Heart left ventricle (tissue), 13 donors: Measurements from ENCODE around the gene ZDHHC20.

ENCODE experiments used
- POLR2A ChIP-seq, 2 donors: fragments of 450-650 bp; IDR thresholded peaks; one replicate each; pipeline ENCODE4 v1.6.1; 2017; ENCODE audit warnings: antibody characterized with exemption in 2 of 2, mild to moderate bottlenecking in 2 of 2, moderate library complexity in 2 of 2
- TF ChIP-seq, protein P1 (sequence below), 12 donors: fragments of 200-600 bp; sonication (generic) in 4 of 12; IDR thresholded peaks; one replicate each; pipeline versions ENCODE4 v1.5.0 to v1.8.0; 2018 to 2022; ENCODE audit warnings: antibody characterized with exemption in 12 of 12, mild to moderate bottlenecking in 5 of 12
- donor health status: ischemic (EF 13 %, LVEDD 7.1; RV severe dilation, severe dysfunction).
- donor health status: DM: no; HTN: yes; CAD: no.
- donor health status: DM: no; HTN: no; CAD: no.
- donor health status: ischemic (EF 25% LVEDD 6.9; RV normal size, moderate dysfunction).
- donor health status: ischemic (EF 25% LVEDD 5.7; RV mildly dilated, moderate dysfunction).
- donor health status: ischemic (EF 35%, LVEDD 5.7; RV mildly dilated, moderate dysfunction).
- donor health status: nonischemic (EF 11% LVEDD 7.7; RV severe dilation, severe dysfunction).
- donor health status: DM: yes; HTN: yes; CAD: no.
- donor health status: PGD.
- donor health status: ischemic (EF 29% LVEDD 5.4; RV normal size, mild dysfunction).
- donor health status: nonischemic (EF 23%, LVEDD 6.1; RV moderate dilation, normal function).

DNA sequence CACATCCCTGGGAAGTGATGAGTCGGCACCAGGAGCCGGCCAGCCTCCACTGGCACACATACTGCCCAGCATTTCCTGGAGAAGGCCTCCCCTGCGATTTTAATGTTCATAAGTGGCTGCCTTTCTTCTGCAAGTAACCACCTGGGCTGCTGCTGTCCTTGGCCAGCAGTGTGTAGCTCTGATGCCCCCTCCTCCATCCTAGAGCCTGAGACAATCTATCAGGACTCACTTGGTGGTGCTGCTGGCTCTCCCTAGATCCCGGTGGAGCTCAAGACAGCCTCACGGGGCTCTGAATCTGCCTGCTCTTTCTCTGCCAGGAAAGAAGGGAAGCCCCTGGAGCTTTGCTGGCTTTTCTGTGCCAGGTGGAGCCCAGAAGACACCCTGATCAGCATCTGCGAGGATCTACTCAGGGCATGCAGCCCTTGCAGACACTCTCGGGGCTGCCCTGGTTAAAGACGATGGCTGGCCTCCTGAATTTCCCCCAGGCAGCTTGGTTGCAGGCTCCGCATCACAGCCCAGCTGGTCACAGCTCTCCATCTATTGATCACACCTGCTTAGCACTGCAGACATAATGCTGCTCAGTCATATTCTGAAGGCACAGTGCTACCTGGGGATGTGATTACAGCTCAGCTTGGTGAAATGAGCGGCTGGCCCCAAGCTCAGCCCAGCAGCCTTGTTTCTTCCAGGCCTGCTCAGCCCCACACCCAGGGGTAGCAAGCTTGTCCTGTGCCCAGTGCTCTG, 122.3 kb downstream of the ZDHHC20 start:
- TF ChIP-seq, protein P1, sequence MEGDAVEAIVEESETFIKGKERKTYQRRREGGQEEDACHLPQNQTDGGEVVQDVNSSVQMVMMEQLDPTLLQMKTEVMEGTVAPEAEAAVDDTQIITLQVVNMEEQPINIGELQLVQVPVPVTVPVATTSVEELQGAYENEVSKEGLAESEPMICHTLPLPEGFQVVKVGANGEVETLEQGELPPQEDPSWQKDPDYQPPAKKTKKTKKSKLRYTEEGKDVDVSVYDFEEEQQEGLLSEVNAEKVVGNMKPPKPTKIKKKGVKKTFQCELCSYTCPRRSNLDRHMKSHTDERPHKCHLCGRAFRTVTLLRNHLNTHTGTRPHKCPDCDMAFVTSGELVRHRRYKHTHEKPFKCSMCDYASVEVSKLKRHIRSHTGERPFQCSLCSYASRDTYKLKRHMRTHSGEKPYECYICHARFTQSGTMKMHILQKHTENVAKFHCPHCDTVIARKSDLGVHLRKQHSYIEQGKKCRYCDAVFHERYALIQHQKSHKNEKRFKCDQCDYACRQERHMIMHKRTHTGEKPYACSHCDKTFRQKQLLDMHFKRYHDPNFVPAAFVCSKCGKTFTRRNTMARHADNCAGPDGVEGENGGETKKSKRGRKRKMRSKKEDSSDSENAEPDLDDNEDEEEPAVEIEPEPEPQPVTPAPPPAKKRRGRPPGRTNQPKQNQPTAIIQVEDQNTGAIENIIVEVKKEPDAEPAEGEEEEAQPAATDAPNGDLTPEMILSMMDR (IDR thresholded peaks at IDR 0.05), result no peak
- TF ChIP-seq POLR2A (IDR thresholded peaks at IDR 0.05), result no peak
